NK-92 (cell line): ENCODE results near the gene SELPLG.
"Not testable (repeated sequence)": the region's sequence is repeated elsewhere in the genome, so short reads cannot be mapped to it uniquely, and the experiment has no call there.

Experiments
- DNase-seq: peaks from one replicate; lab custom pipeline; 2025; ENCODE audit not compliant: unreplicated experiment; lab: John Stamatoyannopoulos, UW

SELPLG gene

GRCh38 chr12:108575199-108575912 is 58.3 kb downstream of the SELPLG start:
- DNase-seq: no peak

GRCh38 chr12:108574276-108574675 is 59.4 kb downstream of the SELPLG start:
- DNase-seq: not testable (repeated sequence)

- no peak for DNase-seq
Measured at GRCh38 chr12:108573317-108573716, 60.4 kb downstream of the SELPLG start.

- DNase-seq: no peak
Measured at GRCh38 chr12:108572166-108572790, 61.4 kb downstream of the SELPLG start.
